ENCODE data around the gene DZIP3.

The DZIP3 gene, protein sequence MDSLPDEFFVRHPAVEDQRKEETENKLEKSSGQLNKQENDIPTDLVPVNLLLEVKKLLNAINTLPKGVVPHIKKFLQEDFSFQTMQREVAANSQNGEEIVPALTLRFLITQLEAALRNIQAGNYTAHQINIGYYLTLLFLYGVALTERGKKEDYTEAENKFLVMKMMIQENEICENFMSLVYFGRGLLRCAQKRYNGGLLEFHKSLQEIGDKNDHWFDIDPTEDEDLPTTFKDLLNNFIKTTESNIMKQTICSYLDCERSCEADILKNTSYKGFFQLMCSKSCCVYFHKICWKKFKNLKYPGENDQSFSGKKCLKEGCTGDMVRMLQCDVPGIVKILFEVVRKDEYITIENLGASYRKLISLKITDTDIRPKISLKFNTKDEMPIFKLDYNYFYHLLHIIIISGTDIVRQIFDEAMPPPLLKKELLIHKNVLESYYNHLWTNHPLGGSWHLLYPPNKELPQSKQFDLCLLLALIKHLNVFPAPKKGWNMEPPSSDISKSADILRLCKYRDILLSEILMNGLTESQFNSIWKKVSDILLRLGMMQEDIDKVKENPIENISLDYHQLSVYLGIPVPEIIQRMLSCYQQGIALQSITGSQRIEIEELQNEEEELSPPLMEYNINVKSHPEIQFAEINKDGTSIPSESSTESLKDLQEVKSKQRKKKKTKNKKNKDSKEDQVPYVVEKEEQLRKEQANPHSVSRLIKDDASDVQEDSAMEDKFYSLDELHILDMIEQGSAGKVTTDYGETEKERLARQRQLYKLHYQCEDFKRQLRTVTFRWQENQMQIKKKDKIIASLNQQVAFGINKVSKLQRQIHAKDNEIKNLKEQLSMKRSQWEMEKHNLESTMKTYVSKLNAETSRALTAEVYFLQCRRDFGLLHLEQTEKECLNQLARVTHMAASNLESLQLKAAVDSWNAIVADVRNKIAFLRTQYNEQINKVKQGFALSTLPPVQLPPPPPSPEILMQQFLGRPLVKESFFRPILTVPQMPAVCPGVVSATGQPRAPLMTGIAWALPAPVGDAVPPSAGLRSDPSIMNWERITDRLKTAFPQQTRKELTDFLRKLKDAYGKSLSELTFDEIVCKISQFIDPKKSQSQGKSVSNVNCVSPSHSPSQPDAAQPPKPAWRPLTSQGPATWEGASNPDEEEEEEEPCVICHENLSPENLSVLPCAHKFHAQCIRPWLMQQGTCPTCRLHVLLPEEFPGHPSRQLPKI

GRCh38 chr3:108589081-108589997 lies at the start of gene DZIP3, which contains the start of gene CIP2A:
DZIP3 (plus strand) TSS chr3:108589722; CDS start chr3:108605407, 15,685 bp downstream.
CIP2A (minus strand) TSS chr3:108589438; CDS start chr3:108589375, 63 bp downstream.
- peak; percentile 58 to 69 for DNase-seq (ENCODE audit: low read depth in 1 of 2, low spot score in 1 of 2)

DNA sequence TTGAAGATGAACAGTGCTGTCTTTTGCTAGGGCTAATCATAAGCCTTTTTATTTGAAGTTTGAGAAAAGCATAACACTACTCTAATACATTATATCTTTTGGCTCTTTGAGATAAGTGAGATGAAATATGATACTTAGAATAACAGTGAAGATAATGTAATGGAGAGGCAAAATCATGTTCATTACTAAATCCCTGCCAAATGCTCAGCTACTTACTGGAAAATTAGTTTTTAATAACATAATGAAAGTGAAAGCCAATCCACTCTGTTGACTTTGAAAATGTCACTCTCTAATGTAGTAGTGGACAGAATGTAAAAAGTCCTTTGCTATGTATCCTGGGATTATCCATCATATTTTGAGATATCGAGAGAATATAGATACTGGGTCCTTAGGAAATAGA lies 43.3 kb upstream of the DZIP3 start:
- no peak for DNase-seq (ENCODE audit: low read depth in 1 of 2, low spot score in 1 of 2)

DNA sequence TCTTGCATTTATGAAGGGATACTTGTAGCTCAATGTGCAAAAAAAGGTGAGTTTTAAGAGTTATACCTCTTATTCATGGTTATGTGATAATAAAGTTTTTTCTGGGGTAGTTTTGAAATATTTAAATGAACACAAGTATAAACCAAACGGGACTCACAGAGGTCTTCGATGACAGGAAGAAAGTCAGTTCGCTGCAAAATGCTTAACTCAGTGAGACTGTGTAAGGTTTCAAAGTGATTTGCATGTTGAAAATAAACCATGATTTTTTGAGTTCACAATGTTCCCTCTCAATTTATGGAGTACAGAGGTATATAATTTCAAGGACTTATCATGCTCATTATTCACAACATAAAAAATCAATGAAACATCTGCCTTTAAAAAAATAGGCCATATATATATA lies 42.8 kb upstream of the DZIP3 start:
- no peak for DNase-seq (ENCODE audit: low read depth in 1 of 2, low spot score in 1 of 2)

- DNase-seq (ENCODE audit: low read depth in 1 of 2, low spot score in 1 of 2), result no peak
Measured at GRCh38 chr3:108548304-108548703, 41.2 kb upstream of the DZIP3 start.

GRCh38 chr3:108548886-108549285 lies 40.6 kb upstream of the DZIP3 start:
- DNase-seq (ENCODE audit: low read depth in 1 of 2, low spot score in 1 of 2), result no peak

DNA sequence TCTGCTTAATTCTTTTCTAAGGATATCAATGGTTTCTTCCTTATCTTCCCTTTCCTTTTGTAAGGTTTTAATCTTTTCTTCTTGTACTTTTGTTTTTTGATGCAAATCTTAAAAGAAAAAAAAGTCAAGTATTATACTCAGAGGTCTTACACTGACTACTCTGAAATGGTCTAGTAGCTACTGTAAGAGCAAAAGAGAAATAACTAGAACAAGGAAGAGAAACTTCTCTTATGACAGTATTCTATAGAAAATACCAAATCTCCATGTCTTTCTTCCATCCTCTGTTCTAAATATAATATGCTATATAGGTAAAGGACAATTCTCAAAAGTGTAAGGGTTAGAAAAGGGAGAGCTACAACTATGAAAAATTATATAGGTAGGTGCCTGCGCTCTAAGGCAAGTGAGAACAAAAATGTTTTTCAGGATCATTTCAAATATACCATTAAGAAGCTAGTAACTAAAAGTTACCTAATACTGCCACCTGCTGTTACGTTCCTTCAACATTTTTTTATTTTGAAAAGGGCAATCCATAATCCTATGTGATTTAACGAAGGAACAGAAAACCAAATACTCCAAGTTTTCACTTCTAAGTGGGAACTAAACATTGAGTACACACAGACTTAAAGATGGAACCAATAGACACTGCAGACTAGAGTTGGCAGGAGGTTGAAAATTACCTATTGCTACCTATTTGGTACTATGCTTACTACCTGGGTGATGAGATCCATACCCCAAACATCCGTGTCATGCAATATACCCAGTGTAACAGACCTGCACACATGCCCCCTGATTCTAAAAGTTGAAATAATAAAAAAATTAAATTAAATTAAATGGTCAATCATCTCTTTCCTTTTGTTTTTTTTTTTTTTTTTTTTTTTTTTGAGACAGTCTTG lies 37.0 kb upstream of the DZIP3 start:
- no peak for DNase-seq (ENCODE audit: low read depth in 1 of 2, low spot score in 1 of 2)

DNA sequence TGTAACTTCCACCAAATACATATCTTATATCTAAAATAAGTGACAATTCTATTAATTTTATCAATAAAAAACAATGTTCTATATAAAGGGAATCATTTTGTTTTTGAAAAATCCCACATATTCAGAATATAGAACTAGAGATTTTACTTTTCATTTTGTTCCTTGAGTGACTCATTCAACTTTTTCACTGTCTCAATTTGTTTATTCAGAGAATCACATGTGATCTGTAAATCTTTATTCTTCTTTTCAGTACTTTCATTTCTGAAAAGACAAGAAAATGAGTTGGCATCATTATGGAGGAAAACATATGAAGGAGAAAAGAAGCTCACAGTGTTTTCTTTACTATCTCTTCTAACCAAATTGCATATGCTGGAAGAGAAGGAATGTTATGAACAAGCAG lies 35.3 kb upstream of the DZIP3 start:
- DNase-seq (ENCODE audit: low read depth in 1 of 2, low spot score in 1 of 2), result no peak

GRCh38 chr3:108554913-108555571 lies 34.5 kb upstream of the DZIP3 start:
- DNase-seq (ENCODE audit: low read depth in 1 of 2, low spot score in 1 of 2), result no peak

GRCh38 chr3:108555966-108556581 lies 33.4 kb upstream of the DZIP3 start:
- DNase-seq (ENCODE audit: low read depth in 1 of 2, low spot score in 1 of 2), result no peak

- DNase-seq (ENCODE audit: low read depth in 1 of 2, low spot score in 1 of 2), result no peak
Measured at GRCh38 chr3:108562565-108562964, 27.0 kb upstream of the DZIP3 start.

GRCh38 chr3:108564564-108564963 lies 25.0 kb upstream of the DZIP3 start:
- no peak for DNase-seq (ENCODE audit: low read depth in 1 of 2, low spot score in 1 of 2)

DNA sequence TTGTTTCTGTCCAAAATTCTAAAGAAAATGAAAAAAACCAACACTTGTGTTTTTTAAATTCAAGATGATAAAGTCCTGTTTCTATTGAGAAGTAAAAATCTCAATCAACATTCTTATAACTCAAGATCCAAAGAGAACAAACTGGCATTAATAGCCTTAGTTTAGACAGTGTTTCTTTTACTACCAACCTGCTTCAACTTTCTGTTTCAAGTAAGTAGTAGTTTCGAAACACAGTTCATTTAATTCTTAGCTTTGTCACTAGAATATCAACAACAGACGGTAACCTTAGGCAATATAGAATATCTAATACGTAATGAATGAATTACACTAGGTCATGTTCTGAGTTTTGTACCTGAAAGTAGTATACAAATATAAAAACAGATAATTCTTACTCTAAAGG lies 24.0 kb upstream of the DZIP3 start:
- no peak for DNase-seq (ENCODE audit: low read depth in 1 of 2, low spot score in 1 of 2)

DNA sequence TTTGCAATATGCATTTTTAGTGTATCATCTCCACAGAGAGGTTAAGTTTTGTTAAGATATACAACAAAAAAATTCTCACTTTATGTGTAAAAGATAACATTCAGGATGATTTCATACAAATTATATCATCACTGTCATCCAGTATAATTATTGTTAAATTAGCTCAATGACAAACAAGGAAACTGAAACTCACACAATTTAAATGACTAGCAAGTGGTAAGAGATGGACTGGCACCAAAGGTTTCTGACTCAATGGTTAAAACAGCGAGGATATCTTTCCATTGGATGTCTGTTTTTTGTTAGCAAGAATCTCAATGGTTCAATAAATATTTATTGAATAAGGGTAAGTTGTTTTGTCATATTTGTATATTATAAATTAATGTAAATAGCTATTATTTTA lies 22.9 kb upstream of the DZIP3 start:
- DNase-seq (ENCODE audit: low read depth in 1 of 2, low spot score in 1 of 2), result no peak

DNA sequence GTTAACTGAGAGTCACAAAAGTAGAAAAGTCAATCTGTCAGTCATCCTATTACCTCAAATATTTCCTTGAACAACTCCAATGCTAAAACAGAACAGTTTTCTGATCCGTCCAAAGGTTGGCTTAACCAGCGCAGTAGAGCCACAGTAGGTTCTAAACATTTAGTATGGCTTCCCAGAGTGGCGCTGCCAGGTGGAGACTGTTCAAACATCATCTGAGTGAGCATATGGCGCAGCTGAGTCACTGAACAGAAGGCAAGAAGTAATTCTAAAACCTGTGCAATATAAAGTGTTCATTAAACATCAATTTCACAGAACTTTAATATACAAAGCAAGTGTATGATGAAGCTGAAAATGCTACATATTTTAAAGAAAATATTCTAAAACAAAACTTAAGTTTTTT lies 20.2 kb upstream of the DZIP3 start:
- no peak for DNase-seq (ENCODE audit: low read depth in 1 of 2, low spot score in 1 of 2)

- DNase-seq (ENCODE audit: low read depth in 1 of 2, low spot score in 1 of 2), result no peak
Measured at GRCh38 chr3:108578064-108578463, 11.5 kb upstream of the DZIP3 start.

DNA sequence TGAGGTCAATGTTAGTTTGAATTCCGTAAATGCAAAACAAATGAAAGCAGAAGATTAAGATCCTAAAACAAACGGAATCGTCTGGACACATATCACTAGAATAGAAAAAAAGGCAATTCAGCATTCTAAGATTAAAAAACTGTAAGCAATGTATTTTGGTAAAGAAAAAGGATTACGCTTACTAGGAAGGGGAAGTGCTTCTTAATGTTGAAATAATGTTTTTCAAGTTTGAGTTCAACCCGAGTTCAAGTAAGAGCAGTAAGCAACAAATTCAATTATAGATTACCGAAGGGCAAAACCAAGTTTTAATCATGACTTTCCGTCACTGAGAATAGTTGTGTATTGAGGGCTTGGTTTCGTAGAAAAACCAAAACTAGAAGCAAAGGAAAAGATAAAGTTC lies 921 bp upstream of the DZIP3 start:
- no peak for DNase-seq (ENCODE audit: low read depth in 1 of 2, low spot score in 1 of 2)

GRCh38 chr3:108589998-108590323 lies 439 bp downstream of the DZIP3 start:
- DNase-seq (ENCODE audit: low read depth in 1 of 2, low spot score in 1 of 2), result no peak

DNA sequence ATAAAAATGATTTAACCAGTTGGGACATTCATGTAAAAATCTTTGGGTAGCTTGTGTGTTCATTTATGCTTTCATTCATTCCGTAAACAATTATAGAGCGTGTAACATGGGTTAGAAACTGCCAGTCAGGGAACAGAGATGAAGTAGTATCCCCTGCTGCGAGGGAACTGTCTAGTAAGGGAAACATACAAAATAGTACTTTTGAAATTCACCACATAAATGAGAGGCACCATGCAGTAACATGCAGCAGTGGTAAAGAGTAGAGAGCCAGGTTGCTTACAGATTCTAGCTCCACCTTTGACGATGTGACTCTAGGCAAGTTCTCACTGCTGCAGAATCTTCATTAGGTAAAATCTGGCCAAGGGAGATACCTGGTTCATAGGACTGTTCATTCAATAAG lies 938 bp downstream of the DZIP3 start:
- DNase-seq (ENCODE audit: low read depth in 1 of 2, low spot score in 1 of 2), result no peak

- no peak for DNase-seq (ENCODE audit: low read depth in 1 of 2, low spot score in 1 of 2)
Measured at GRCh38 chr3:108595321-108595720, 5.8 kb downstream of the DZIP3 start.

Measured in stimulated activated CD4-positive, alpha-beta T cell treated with anti-CD3 and anti-CD28 coated beads, Interleukin-15, amount 100 ng/mL, for 1 hour (primary cell).